ENCODE measurements around the gene NAT16.
A peak's percentile ranks its signal among the peaks of the same experiment; 100 is the strongest.
"Not testable (repeated sequence)": the region's sequence is repeated elsewhere in the genome, so short reads cannot be mapped to it uniquely, and the experiment has no call there.

The NAT16 gene

GRCh38 chr7:101125989-101126650, 54.0 kb downstream of the NAT16 start:
- DNase-seq = peak; percentile 95

- peak; percentile 80 for DNase-seq
Measured at GRCh38 chr7:101124376-101125056, 55.6 kb downstream of the NAT16 start.

GRCh38 chr7:101123703-101124068, 56.4 kb downstream of the NAT16 start:
- no peak for DNase-seq

- no peak for DNase-seq
Measured at GRCh38 chr7:101122933-101123702, 57.0 kb downstream of the NAT16 start.

- DNase-seq = peak; percentile 97
Measured at GRCh38 chr7:101121991-101122932, 57.8 kb downstream of the NAT16 start.

- not testable (repeated sequence) for DNase-seq
Measured at GRCh38 chr7:101121631-101121990, 58.5 kb downstream of the NAT16 start.

Data from islet precursor cell (in vitro differentiated cells).